Breast epithelium (tissue), 4 donors: ENCODE measurements around the gene SS18L1. TPM values are rescaled to one million over a fixed set of nuclear protein-coding genes. Genes with fewer than 3 reads are reported as not detected.
"Not testable (repeated sequence)": the region's sequence is repeated elsewhere in the genome, so short reads cannot be mapped to it uniquely, and the experiment has no call there.

Experiments used
- DNase-seq, 2 donors: peaks; one replicate each; pipeline ENCODE4 v3.0.0-alpha.2; 2019; ENCODE audit warnings: low spot score in 2 of 2
- H3K27ac ChIP-seq, 2 donors: fragments of 200-600 bp; sonication (generic) in 1 of 2; one replicate each; pipeline ENCODE4 v1.5.1; 2016 to 2019; ENCODE audit warnings: mild to moderate bottlenecking in 1 of 2
- H3K27me3 ChIP-seq, 2 donors: fragments of 200-600 bp; sonication (generic) in 1 of 2; one replicate each; pipeline versions ENCODE4 v1.5.1 to v1.6.0; 2017 to 2019; ENCODE audit warnings: control low read depth in 1 of 2, mild to moderate bottlenecking in 1 of 2
- H3K36me3 ChIP-seq: fragments of 200-600 bp; one replicate; pipeline ENCODE4 v1.5.1; 2019
- H3K4me1 ChIP-seq, 2 donors: fragments of 200-600 bp; sonication (generic); one replicate each; pipeline ENCODE4 v1.5.1; 2016 to 2019; ENCODE audit warnings: control low read depth in 1 of 2
- H3K4me3 ChIP-seq, 3 donors: fragments of 200-600 bp; sonication (generic); 1 replicate in 2 of 3; 2 replicates in 1 of 3; pipeline ENCODE4 v1.5.1; 2016 to 2019; ENCODE audit warnings: mild to moderate bottlenecking in 3 of 3, moderate library complexity in 2 of 3
- H3K9me3 ChIP-seq, 2 donors: fragments of 200-600 bp; sonication (generic) in 1 of 2; one replicate each; pipeline ENCODE4 v1.5.1; 2016 to 2019; ENCODE audit warnings: control low read depth in 1 of 2
- CTCF ChIP-seq, 3 donors: fragments of 450-650 bp; IDR thresholded peaks; one replicate each; pipeline ENCODE4 v1.5.1; 2016 to 2017; ENCODE audit warnings: antibody characterized with exemption in 3 of 3, mild to moderate bottlenecking in 3 of 3, moderate library complexity in 3 of 3
- POLR2A ChIP-seq: fragments of 450-650 bp; IDR thresholded peaks from one replicate; pipeline ENCODE4 v1.6.1; 2016; ENCODE audit warnings: antibody characterized with exemption, mild to moderate bottlenecking, moderate library complexity
- POLR2AphosphoS5 ChIP-seq, 3 donors: sonication (generic); formaldehyde crosslinking; IDR thresholded peaks; one replicate each; pipeline ENCODE4 v1.6.1; 2017; ENCODE audit warnings: antibody characterized with exemption in 3 of 3
- intact Hi-C: fragments of 100-400 bp; cut with DNase I; formaldehyde crosslinking; loops from one replicate; pipeline ENCODE4 v1.15.1; 2023; ENCODE audit warnings: low total_unique reads
- total RNA-seq, 3 donors: library from RNA; depleted of rRNA; stranded (reverse); fragments of >200 nt; gene quantifications; one replicate each; pipeline ENCODE4 v1.1.0, GENCODE V29; 2016

The SS18L1 gene
- total RNA-seq, 3 donors from 2014 or later = 12.5 to 18.4 (median 14.4) TPM

- no peak for DNase-seq
- intact Hi-C loops = no loop called here
These were observed 31.2 kb upstream of the SS18L1 start for GRCh38 chr20:62112368-62112767.

GRCh38 chr20:62114894-62115293, 28.7 kb upstream of the SS18L1 start:
- no peak overlapping the region for H3K4me3 ChIP-seq
- no peak overlapping the region for H3K27ac ChIP-seq
- DNase-seq = no peak
- H3K4me1 ChIP-seq = no peaks in the 10 kb centered on the region
- peaks cover 20 to 25% of the 10 kb centered on the region in 2 donors for H3K9me3 ChIP-seq
- peaks cover 0 to 32% of the 10 kb centered on the region in 2 donors for H3K27me3 ChIP-seq
- no peaks in the 10 kb centered on the region for H3K36me3 ChIP-seq
- no peak for TF ChIP-seq POLR2AphosphoS5 (IDR thresholded peaks at IDR 0.05)
- TF ChIP-seq POLR2A = no peak
- TF ChIP-seq CTCF (IDR thresholded peaks at IDR 0.05) = no peak
- intact Hi-C loops = no loop called here

More at GRCh38 chr20:62112368-62112767, 31.2 kb upstream of the SS18L1 start:
- Histone ChIP-seq H3K4me3 (no peak overlapping the region), H3K9me3 (peaks cover 43 to 46% of the 10 kb centered on the region in 2 donors), H3K27me3 (peaks cover 0 to 15% of the 10 kb centered on the region in 2 donors), H3K36me3 (no peaks in the 10 kb centered on the region), H3K27ac (no peak overlapping the region), H3K4me1 (no peaks in the 10 kb centered on the region)
- TF ChIP-seq POLR2A = no peak
- TF ChIP-seq CTCF (IDR thresholded peaks at IDR 0.05) = no peak
- no peak for TF ChIP-seq POLR2AphosphoS5 (IDR thresholded peaks at IDR 0.05)

GRCh38 chr20:62115800-62116407, 27.7 kb upstream of the SS18L1 start:
- H3K4me1 ChIP-seq, H3K27ac ChIP-seq, DNase-seq, H3K4me3 ChIP-seq, H3K36me3 ChIP-seq, intact Hi-C loops: not testable (repeated sequence)
- H3K9me3 ChIP-seq = peaks cover 16 to 17% of the 10 kb centered on the region in 2 donors
- H3K27me3 ChIP-seq = peaks cover 0 to 32% of the 10 kb centered on the region in 2 donors

- Histone ChIP-seq H3K27ac (no peak overlapping the region), H3K36me3 (no peaks in the 10 kb centered on the region), H3K27me3 (peaks cover 0 to 32% of the 10 kb centered on the region in 2 donors), H3K4me3 (no peak overlapping the region), H3K4me1 (no peaks in the 10 kb centered on the region), H3K9me3 (peaks cover 10 to 16% of the 10 kb centered on the region in 2 donors)
- TF ChIP-seq POLR2A (no peak), CTCF (IDR thresholded peaks at IDR 0.05) (no peak), POLR2AphosphoS5 (IDR thresholded peaks at IDR 0.05) (no peak)
- intact Hi-C loops = no loop called here
- DNase-seq = no peak
These were observed 26.8 kb upstream of the SS18L1 start for GRCh38 chr20:62116558-62117361.

GRCh38 chr20:62117362-62117646, 26.3 kb upstream of the SS18L1 start:
- Histone ChIP-seq H3K27me3 (peaks cover 0 to 32% of the 10 kb centered on the region in 2 donors), H3K4me1 (no peaks in the 10 kb centered on the region), H3K9me3 (peaks cover 4 to 11% of the 10 kb centered on the region in 2 donors), H3K4me3 (no peak overlapping the region), H3K36me3 (no peaks in the 10 kb centered on the region), H3K27ac (no peak overlapping the region)
- intact Hi-C loops = no loop called here
- no peak for DNase-seq
- TF ChIP-seq CTCF (IDR thresholded peaks at IDR 0.05) (no peak), POLR2A (no peak), POLR2AphosphoS5 (IDR thresholded peaks at IDR 0.05) (no peak)
